ENCODE results near the gene MVB12B.

Gene MVB12B

GRCh38 chr9:126465977-126466376, 139.3 kb downstream of the MVB12B start:
- no peak overlapping the region for H3K4me3 ChIP-seq
- no peak overlapping the region for H3K27ac ChIP-seq
- TF ChIP-seq, protein P1, sequence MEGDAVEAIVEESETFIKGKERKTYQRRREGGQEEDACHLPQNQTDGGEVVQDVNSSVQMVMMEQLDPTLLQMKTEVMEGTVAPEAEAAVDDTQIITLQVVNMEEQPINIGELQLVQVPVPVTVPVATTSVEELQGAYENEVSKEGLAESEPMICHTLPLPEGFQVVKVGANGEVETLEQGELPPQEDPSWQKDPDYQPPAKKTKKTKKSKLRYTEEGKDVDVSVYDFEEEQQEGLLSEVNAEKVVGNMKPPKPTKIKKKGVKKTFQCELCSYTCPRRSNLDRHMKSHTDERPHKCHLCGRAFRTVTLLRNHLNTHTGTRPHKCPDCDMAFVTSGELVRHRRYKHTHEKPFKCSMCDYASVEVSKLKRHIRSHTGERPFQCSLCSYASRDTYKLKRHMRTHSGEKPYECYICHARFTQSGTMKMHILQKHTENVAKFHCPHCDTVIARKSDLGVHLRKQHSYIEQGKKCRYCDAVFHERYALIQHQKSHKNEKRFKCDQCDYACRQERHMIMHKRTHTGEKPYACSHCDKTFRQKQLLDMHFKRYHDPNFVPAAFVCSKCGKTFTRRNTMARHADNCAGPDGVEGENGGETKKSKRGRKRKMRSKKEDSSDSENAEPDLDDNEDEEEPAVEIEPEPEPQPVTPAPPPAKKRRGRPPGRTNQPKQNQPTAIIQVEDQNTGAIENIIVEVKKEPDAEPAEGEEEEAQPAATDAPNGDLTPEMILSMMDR (IDR thresholded peaks at IDR 0.05), result no peak
- DNase-seq (ENCODE audit: low spot score), result peak; percentile 50

GRCh38 chr9:126468141-126468825, 141.7 kb downstream of the MVB12B start:
- H3K27ac ChIP-seq, result no peak overlapping the region
- DNase-seq (ENCODE audit: low spot score), result no peak

DNA sequence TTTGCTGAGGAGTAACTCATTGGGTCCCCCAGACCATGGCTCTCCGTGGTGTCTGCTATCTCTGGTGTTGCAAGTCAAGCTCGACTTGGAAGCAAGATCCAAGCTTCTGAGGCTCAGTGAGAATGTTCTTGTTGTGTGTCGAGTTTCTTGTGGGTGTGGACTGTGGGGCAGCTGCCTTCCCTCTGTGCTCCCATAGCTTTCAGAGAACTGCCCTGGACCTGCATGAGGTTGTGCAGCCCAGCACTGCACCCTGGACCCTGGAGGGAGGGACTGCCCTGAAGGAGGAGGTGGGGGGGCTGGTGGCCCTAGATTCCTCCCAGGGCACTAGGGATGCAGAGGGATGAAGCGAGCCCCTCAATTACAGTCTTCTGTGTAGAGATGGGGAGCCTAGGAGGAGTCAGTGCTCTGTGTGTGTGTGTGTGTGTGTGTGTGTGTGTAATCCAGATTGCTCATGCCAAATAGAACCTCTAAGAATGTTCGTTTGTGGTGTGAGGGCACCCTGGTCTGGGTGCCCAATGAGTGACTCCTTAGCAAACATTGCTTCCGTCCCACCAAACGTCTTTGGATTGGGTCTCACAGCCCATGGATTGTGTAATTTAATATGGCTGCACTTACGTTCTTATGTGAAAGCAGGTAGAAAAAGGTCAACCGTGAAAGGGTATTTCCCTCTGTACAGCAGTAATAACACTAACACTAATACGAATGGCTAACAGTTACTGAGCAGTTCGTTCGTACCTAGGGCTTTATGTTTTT, 143.8 kb downstream of the MVB12B start:
- Histone ChIP-seq H3K27ac (no peak overlapping the region), H3K4me3 (no peak overlapping the region)
- TF ChIP-seq, protein P1 (IDR thresholded peaks at IDR 0.05), result no peak
- DNase-seq (ENCODE audit: low spot score), result no peak

More at GRCh38 chr9:126468141-126468825, 141.7 kb downstream of the MVB12B start:
- H3K4me3 ChIP-seq, result no peak overlapping the region
- TF ChIP-seq, protein P1 (IDR thresholded peaks at IDR 0.05), result no peak

DNA sequence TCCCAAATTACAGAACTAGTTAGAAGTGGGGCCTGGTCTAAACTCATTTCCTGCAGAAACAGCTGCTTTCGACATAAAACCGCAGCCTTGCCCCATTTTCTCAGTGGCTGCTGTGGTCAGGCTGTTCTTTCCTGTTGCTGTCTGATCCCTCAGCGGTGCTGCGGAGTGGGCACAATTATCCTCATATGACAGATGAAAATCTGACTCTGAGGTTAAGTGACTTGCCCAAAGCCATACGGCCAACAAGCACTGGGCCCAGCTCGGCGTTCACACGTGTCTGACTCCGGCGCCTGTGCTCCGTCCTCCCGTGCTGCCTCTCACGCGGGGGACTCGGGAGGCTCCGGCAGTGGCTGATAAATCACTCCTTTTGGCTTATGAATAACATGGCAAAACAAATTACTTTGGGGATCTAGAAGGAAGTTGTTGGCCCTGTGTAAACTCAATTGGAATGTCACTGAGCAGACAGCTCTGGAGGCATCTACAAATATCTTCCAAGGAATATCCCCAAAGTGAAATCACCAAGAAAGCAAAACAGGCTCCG, 144.5 kb downstream of the MVB12B start:
- Histone ChIP-seq H3K27ac (peak overlapping the region in 1 of 2 donors; percentile 5), H3K4me3 (no peak overlapping the region)
- DNase-seq (ENCODE audit: low spot score), result no peak
- TF ChIP-seq, protein P1 (IDR thresholded peaks at IDR 0.05), result no peak

DNA sequence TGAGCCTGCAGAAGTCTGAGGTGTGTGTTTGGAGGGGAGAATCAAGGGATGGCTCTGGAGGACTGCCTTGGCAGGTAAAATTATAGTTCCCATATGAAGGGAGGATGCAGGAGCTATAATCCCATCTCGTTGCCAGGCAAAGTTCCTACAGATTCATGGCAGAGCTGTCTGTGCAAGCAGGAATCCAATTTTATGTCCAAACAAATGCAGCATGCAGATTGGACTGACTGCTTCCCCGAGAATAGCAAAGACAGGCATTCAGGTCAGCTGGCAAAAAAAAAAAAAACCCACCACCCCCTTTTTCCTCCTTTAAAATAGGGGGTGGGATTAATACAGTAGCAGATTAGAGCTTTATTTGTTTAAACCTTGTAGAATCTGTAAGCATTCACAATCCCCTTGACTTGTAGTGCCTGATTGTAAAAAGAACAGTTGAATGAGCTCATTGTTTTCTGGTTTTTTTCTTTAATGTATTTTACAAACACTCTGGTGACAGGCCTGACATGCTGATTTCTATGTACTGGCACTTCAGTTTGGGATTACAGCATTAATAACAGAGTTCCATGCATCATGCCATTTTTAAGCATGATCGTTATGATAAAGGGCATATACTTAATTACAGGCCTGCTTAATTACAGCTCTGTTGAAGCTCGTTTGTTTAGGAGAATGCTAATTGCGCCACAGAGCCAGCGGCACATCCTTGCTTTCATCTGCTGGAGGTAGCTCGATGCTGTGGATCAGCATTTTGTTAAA, 145.7 kb downstream of the MVB12B start:
- H3K27ac ChIP-seq, result no peak overlapping the region

DNA sequence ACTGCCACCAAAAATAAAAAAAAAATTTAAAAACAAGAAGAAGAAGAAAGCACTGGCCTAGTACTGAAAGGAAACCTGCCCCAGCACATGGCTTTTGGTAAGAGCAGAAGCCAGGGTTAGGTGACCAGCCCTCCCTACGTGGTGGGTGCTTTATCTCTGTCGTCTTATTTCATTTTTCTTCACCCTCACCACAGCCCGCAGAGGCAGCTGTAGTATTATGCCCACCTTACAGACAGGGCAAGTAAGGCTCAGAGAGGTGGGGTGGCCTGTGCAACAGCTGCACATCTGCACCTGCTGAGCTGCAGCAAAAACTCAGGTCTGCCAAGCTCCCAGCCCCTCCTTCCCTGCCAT, 146.3 kb downstream of the MVB12B start:
- H3K27ac ChIP-seq, result no peak overlapping the region
- DNase-seq (ENCODE audit: low spot score), result no peak
- TF ChIP-seq, protein P1 (IDR thresholded peaks at IDR 0.05), result no peak
- H3K4me3 ChIP-seq, result no peak overlapping the region

More for the DNA sequence above, 145.7 kb downstream of the MVB12B start:
- H3K4me3 ChIP-seq, result no peak overlapping the region
- no peak for DNase-seq (ENCODE audit: low spot score)
- TF ChIP-seq, protein P1 (IDR thresholded peaks at IDR 0.05), result no peak

Measured in coronary artery (tissue), 2 donors.